H9 (cell line): ENCODE data around the gene GCNT2. TPM values are rescaled to one million over a fixed set of nuclear protein-coding genes. Genes with fewer than 3 reads are reported as not detected.

Experiments used
- DNase-seq: peaks from one replicate; pipeline ENCODE4 v3.0.0-alpha.2; 2017
- H2AFZ ChIP-seq: one replicate; pipeline ENCODE4 v1.6.1; 2013; ENCODE audit warnings: mild to moderate bottlenecking, low read length, control low read depth, moderate library complexity
- H2AK5ac ChIP-seq: 2 replicates; pipeline ENCODE4 v1.6.1; 2013; ENCODE audit warnings: low read length, control low read depth, mixed read lengths; ENCODE audit not compliant: insufficient read length
- H2BK120ac ChIP-seq: one replicate; pipeline ENCODE4 v1.6.1; 2013; ENCODE audit warnings: low read depth, mild to moderate bottlenecking, low read length, control low read depth, inconsistent platforms; ENCODE audit not compliant: poor library complexity, severe bottlenecking
- H2BK12ac ChIP-seq: 2 replicates; pipeline ENCODE4 v1.6.1; 2013; ENCODE audit warnings: low read length, control low read depth, mixed read lengths, low read depth; ENCODE audit not compliant: insufficient read length
- H2BK15ac ChIP-seq: 2 replicates; pipeline ENCODE4 v1.6.1; 2013; ENCODE audit warnings: low read depth, low read length, control low read depth
- H2BK20ac ChIP-seq: one replicate; pipeline ENCODE4 v1.6.1; 2013; ENCODE audit warnings: low read depth, mild to moderate bottlenecking, low read length, control low read depth, inconsistent platforms; ENCODE audit not compliant: poor library complexity, severe bottlenecking
- H2BK5ac ChIP-seq: 2 replicates; pipeline ENCODE4 v1.6.1; 2013; ENCODE audit warnings: low read length, control low read depth, mixed read lengths; ENCODE audit not compliant: insufficient read length
- H3K14ac ChIP-seq: 2 replicates; pipeline ENCODE4 v1.6.1; 2013; ENCODE audit warnings: low read length, control low read depth; ENCODE audit not compliant: insufficient read depth
- H3K18ac ChIP-seq: 2 replicates; pipeline ENCODE4 v1.6.1; 2013; ENCODE audit warnings: low read depth, mild to moderate bottlenecking, mixed read lengths, low read length, control low read depth; ENCODE audit not compliant: insufficient read length
- H3K23ac ChIP-seq: 2 replicates; pipeline ENCODE4 v1.6.1; 2013; ENCODE audit warnings: low read length, control low read depth, mixed read lengths, low read depth; ENCODE audit not compliant: insufficient read length
- H3K23me2 ChIP-seq: 2 replicates; pipeline ENCODE4 v1.6.1; 2013; ENCODE audit warnings: low read depth, mild to moderate bottlenecking, mixed read lengths, low read length, control low read depth; ENCODE audit not compliant: insufficient read length, poor library complexity, severe bottlenecking
- H3K27ac ChIP-seq: 2 replicates; pipeline ENCODE4 v1.5.1; 2013; ENCODE audit warnings: low read length, control low read depth, mixed read lengths, low read depth; ENCODE audit not compliant: insufficient read length
- H3K27me3 ChIP-seq: 2 replicates; pipeline ENCODE4 v1.6.1; 2013; ENCODE audit warnings: low read length, control low read depth, inconsistent platforms; ENCODE audit not compliant: insufficient read depth
- H3K4ac ChIP-seq: 2 replicates; pipeline ENCODE4 v1.6.1; 2013; ENCODE audit warnings: low read depth, mild to moderate bottlenecking, control low read depth, inconsistent platforms, low read length, moderate library complexity
- H3K4me1 ChIP-seq: 2 replicates; pipeline ENCODE4 v1.6.1; 2013; ENCODE audit warnings: low read length, control low read depth, inconsistent platforms; ENCODE audit not compliant: insufficient read depth
- H3K4me2 ChIP-seq: 2 replicates; pipeline ENCODE4 v1.6.1; 2013; ENCODE audit warnings: low read length, control low read depth, mixed read lengths; ENCODE audit not compliant: insufficient read length, insufficient read depth
- H3K56ac ChIP-seq: 2 replicates; pipeline ENCODE4 v1.6.1; 2013; ENCODE audit warnings: low read depth, mild to moderate bottlenecking, mixed read lengths, low read length, control low read depth; ENCODE audit not compliant: insufficient read length
- H3K79me1 ChIP-seq: 2 replicates; pipeline ENCODE4 v1.6.1; 2013; ENCODE audit warnings: low read depth, mild to moderate bottlenecking, moderate library complexity, low read length, control low read depth, inconsistent platforms; ENCODE audit not compliant: insufficient read depth, poor library complexity, severe bottlenecking
- H3K79me2 ChIP-seq: 2 replicates; pipeline ENCODE4 v1.6.1; 2013; ENCODE audit warnings: low read length, control low read depth, inconsistent platforms; ENCODE audit not compliant: insufficient read depth
- H3K9ac ChIP-seq: 2 replicates; pipeline ENCODE4 v1.6.1; 2013; ENCODE audit warnings: low read length, control low read depth, mixed read lengths; ENCODE audit not compliant: insufficient read length; ENCODE audit errors: extremely low read depth
- H3K9me3 ChIP-seq: one replicate; pipeline ENCODE4 v1.6.1; 2013; ENCODE audit warnings: low read depth, low read length, inconsistent platforms; ENCODE audit not compliant: control insufficient read depth
- H3T11ph ChIP-seq: one replicate; pipeline ENCODE4 v1.6.1; 2013; ENCODE audit warnings: mild to moderate bottlenecking, low read length, control low read depth, inconsistent platforms
- H4K20me1 ChIP-seq: one replicate; pipeline ENCODE4 v1.6.1; 2013; ENCODE audit not compliant: control insufficient read depth, insufficient read length, insufficient read depth
- H4K5ac ChIP-seq: 2 replicates; pipeline ENCODE4 v1.6.1; 2013; ENCODE audit warnings: low read depth, mild to moderate bottlenecking, mixed read lengths, low read length, control low read depth; ENCODE audit not compliant: insufficient read length
- H4K8ac ChIP-seq: replicated peaks from 2 replicates; pipeline ENCODE4 v1.6.1; 2013; ENCODE audit warnings: low read length, control low read depth, mixed read lengths, low read depth; ENCODE audit not compliant: insufficient read length
- H4K91ac ChIP-seq: 2 replicates; pipeline ENCODE4 v1.6.1; 2013; ENCODE audit warnings: low read depth, mild to moderate bottlenecking, moderate library complexity, mixed read lengths, low read length, control low read depth; ENCODE audit not compliant: insufficient read length
- H3K27ac Mint-ChIP-seq, 3 experiments: 2 replicates in 2 of 3; 3 replicates in 1 of 3; pipeline ENCODE4 v1.8.0; 2020 to 2021; ENCODE audit warnings: mixed read lengths in 3 of 3, mild to moderate bottlenecking in 1 of 3, moderate library complexity in 1 of 3
- H3K27me3 Mint-ChIP-seq: 2 replicates; pipeline ENCODE4 v1.8.0; 2021; ENCODE audit warnings: low read depth, mild to moderate bottlenecking, moderate library complexity, mixed read lengths
- H3K36me3 Mint-ChIP-seq, 3 experiments: 2 replicates in 2 of 3; 3 replicates in 1 of 3; pipeline ENCODE4 v1.8.0; 2020 to 2021; ENCODE audit warnings: low read depth in 3 of 3, mixed read lengths in 3 of 3; ENCODE audit not compliant: insufficient read depth in 1 of 3
- H3K4me1 Mint-ChIP-seq, 2 experiments: 2 replicates each; pipeline ENCODE4 v1.8.0; 2020; ENCODE audit warnings: mixed read lengths in 2 of 2
- H3K4me3 Mint-ChIP-seq, 2 experiments: 2 replicates in 1 of 2; 3 replicates in 1 of 2; pipeline ENCODE4 v1.8.0; 2020 to 2021; ENCODE audit warnings: mild to moderate bottlenecking in 2 of 2, mixed read lengths in 2 of 2, moderate library complexity in 1 of 2
- H3K9me3 Mint-ChIP-seq, 2 experiments: 2 replicates in 1 of 2; 3 replicates in 1 of 2; pipeline ENCODE4 v1.8.0; 2020; ENCODE audit warnings: mild to moderate bottlenecking in 2 of 2, mixed read lengths in 2 of 2, moderate library complexity in 1 of 2
- WGBS: extraction: QIAGEN DNeasy Blood & Tissue Kit; methylation state at CpG from one replicate; pipeline ENCODE4 v1.1.7; 2013; ENCODE audit warnings: missing lambda C conversion rate, low lambda C conversion rate, mixed read lengths; ENCODE audit not compliant: insufficient read length; ENCODE audit errors: extremely low coverage; 5-methylcytosine and 5-hydroxymethylcytosine counted together
- total RNA-seq: library from RNA; stranded (reverse); gene quantifications from 2 replicates; pipeline ENCODE4 v1.2.1, GENCODE V29; 2021
- TF ChIP-seq, protein P1 (sequence below): fragments of 200-600 bp; sonication (generic); conservative IDR thresholded peaks from 3 replicates; pipeline ENCODE4 v1.8.0; 2021; ENCODE audit warnings: antibody characterized with exemption, mild to moderate bottlenecking

GCNT2 gene
- total RNA-seq, 1 experiment from 2014 or later, result 41.7 TPM

DNA sequence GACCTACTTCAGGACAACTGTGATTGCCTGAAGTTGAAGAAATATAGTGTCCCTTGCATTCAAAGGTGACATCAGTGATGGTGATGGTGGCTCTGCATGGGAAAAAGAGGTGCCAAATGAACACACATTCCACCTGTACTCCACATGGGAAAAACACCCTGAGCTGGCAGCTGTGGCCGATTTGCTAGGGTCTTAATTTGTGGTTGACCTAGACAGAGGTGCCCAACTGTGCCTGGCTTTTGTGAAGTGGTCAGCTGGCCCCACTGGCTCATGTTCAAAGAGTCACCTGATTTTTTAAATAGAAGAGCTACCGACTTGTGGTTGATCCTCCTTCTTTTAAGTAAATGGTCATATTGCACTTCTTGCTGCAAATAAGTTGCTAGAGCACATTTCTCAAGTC is 7.6 kb upstream of the GCNT2 start:
- no peaks in the 10 kb centered on the region for H3K27me3 ChIP-seq
- H4K5ac ChIP-seq, result no peak overlapping the region
- H4K91ac ChIP-seq, result no peak overlapping the region
- H3K18ac ChIP-seq, result no peak overlapping the region
- no peak overlapping the region for H2AFZ ChIP-seq
- no peaks in the 10 kb centered on the region for H3K9me3 ChIP-seq
- H3K23me2 ChIP-seq, result no peaks in the 10 kb centered on the region
- H3K23ac ChIP-seq, result no peak overlapping the region
- no peak overlapping the region for H2AK5ac ChIP-seq
- no peak overlapping the region for H2BK5ac ChIP-seq
- Mint-ChIP-seq H3K36me3 (no peaks in the 10 kb centered on the region), H3K27ac (no peak overlapping the region), H3K9me3 (no peaks in the 10 kb centered on the region), H3K4me1 (peaks cover 15 to 16% of the 10 kb centered on the region in 2 experiments), H3K27me3 (no peaks in the 10 kb centered on the region), H3K4me3 (no peak overlapping the region)
- no peak overlapping the region for H3K56ac ChIP-seq
- H3K4me2 ChIP-seq, result no peak overlapping the region
- no peaks in the 10 kb centered on the region for H4K20me1 ChIP-seq
- no CpG with 5 or more reads among the region's 2 CpGs for WGBS
- no peak overlapping the region for H3K14ac ChIP-seq
- H3T11ph ChIP-seq, result no peak overlapping the region
- H3K4me1 ChIP-seq, result peaks cover 6% of the 10 kb centered on the region; the same call in 1 of the 2 replicates
- no peak overlapping the region for H3K9ac ChIP-seq
- H2BK20ac ChIP-seq, result no peak overlapping the region
- no peak for DNase-seq
- H3K79me1 ChIP-seq, result no peaks in the 10 kb centered on the region
- TF ChIP-seq, protein P1, sequence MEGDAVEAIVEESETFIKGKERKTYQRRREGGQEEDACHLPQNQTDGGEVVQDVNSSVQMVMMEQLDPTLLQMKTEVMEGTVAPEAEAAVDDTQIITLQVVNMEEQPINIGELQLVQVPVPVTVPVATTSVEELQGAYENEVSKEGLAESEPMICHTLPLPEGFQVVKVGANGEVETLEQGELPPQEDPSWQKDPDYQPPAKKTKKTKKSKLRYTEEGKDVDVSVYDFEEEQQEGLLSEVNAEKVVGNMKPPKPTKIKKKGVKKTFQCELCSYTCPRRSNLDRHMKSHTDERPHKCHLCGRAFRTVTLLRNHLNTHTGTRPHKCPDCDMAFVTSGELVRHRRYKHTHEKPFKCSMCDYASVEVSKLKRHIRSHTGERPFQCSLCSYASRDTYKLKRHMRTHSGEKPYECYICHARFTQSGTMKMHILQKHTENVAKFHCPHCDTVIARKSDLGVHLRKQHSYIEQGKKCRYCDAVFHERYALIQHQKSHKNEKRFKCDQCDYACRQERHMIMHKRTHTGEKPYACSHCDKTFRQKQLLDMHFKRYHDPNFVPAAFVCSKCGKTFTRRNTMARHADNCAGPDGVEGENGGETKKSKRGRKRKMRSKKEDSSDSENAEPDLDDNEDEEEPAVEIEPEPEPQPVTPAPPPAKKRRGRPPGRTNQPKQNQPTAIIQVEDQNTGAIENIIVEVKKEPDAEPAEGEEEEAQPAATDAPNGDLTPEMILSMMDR, result no peak
- no peak overlapping the region for H3K27ac ChIP-seq
- H2BK120ac ChIP-seq, result no peak overlapping the region
- no peaks in the 10 kb centered on the region for H3K79me2 ChIP-seq
- no peak overlapping the region for H2BK12ac ChIP-seq
- no peak overlapping the region for H2BK15ac ChIP-seq
- H4K8ac ChIP-seq, result no peak overlapping the region
- no peak overlapping the region for H3K4ac ChIP-seq
